MCF 10A (cell line): ENCODE data around the gene IGF1R. TPM values are rescaled to one million over a fixed set of nuclear protein-coding genes. Genes with fewer than 3 reads are reported as not detected.
A peak's percentile ranks its signal among the peaks of the same experiment; 100 is the strongest.

Experiments
- BruUV-seq: library from RNA; stranded (reverse); fragments of 400-500 nt; replicated peaks from 2 replicates; lab custom pipeline; 2021; lab: Mats Ljungman, UMichigan
- CTCF ChIA-PET: fragments of 300-600 bp; sonication (Branson Sonifier 250); formaldehyde crosslinking; extraction: SDS; loops from one replicate; lab custom pipeline; 2021; ENCODE audit warnings: antibody characterized with exemption, inconsistent platforms; lab: Yijun Ruan, JAX
- POLR2A ChIA-PET: fragments of 300-600, 350-650 bp; sonication (Branson Sonifier 250); formaldehyde crosslinking; extraction: SDS; loops from one replicate; lab custom pipeline; 2020; ENCODE audit warnings: antibody characterized with exemption, inconsistent platforms; lab: Yijun Ruan, JAX
- DNase-seq: peaks from one replicate; pipeline ENCODE4 v3.0.0-alpha.2; 2018; ENCODE audit not compliant: unreplicated experiment
- H3K27ac Mint-ChIP-seq: one replicate; pipeline ENCODE4 v1.8.0; 2022; ENCODE audit warnings: mild to moderate bottlenecking, low read depth, mixed read lengths; ENCODE audit not compliant: unreplicated experiment
- H3K27me3 Mint-ChIP-seq: one replicate; pipeline ENCODE4 v1.8.0; 2022; ENCODE audit warnings: mixed read lengths; ENCODE audit not compliant: insufficient read depth, unreplicated experiment
- H3K36me3 Mint-ChIP-seq: one replicate; pipeline ENCODE4 v1.8.0; 2022; ENCODE audit warnings: mild to moderate bottlenecking, moderate library complexity, mixed read lengths; ENCODE audit not compliant: insufficient read depth, unreplicated experiment
- H3K4me1 Mint-ChIP-seq: one replicate; pipeline ENCODE4 v1.8.0; 2022; ENCODE audit warnings: mixed read lengths; ENCODE audit not compliant: insufficient read depth, unreplicated experiment
- H3K4me3 Mint-ChIP-seq: one replicate; pipeline ENCODE4 v1.8.0; 2022; ENCODE audit warnings: mild to moderate bottlenecking, moderate library complexity, mixed read lengths; ENCODE audit not compliant: unreplicated experiment
- H3K9me3 Mint-ChIP-seq: one replicate; pipeline ENCODE4 v1.8.0; 2022; ENCODE audit warnings: mixed read lengths; ENCODE audit not compliant: unreplicated experiment
- intact Hi-C: fragments of 100-400 bp; cut with micrococcal nuclease; formaldehyde crosslinking; loops from 2 replicates; pipeline ENCODE4 v1.14.1; 2022
- total RNA-seq: library from RNA; stranded (reverse); gene quantifications from 2 replicates; pipeline ENCODE4 v1.2.3, GENCODE V29; 2022
- TF ChIP-seq, protein P1 (sequence below): fragments of 200-600 bp; IDR thresholded peaks from one replicate; pipeline ENCODE4 v1.8.0; 2022; ENCODE audit warnings: antibody characterized with exemption, mild to moderate bottlenecking; ENCODE audit not compliant: unreplicated experiment

Gene IGF1R
- total RNA-seq, 1 experiment from 2014 or later: 53.3 TPM

DNA sequence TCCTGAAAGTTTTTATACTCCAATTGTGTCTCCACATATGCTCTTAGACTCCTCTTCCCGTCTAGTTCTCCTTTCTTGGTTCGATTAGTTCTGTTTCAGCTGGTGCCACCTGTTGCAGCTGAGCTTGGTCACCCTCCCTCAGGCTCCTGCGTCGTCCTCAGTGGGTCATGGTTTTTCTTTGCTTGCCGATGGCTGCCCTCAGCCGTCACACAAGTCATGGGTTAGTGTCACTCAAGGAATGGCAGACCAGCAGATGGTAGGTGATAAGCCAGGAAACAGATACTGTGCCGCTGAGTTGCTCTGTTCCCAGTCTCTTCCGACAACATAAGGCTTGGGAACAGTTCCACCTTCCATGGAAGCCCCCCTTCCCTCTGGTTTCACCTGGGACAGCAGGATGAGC, 109.9 kb downstream of the IGF1R start:
- H3K36me3 Mint-ChIP-seq: no peaks in the 10 kb centered on the region
- no peak overlapping the region for H3K4me3 Mint-ChIP-seq
- BruUV-seq: no TSS peak
- no peaks in the 10 kb centered on the region for H3K27me3 Mint-ChIP-seq
- no peak for DNase-seq
- intact Hi-C loops: no loop called here
- ChIA-PET CTCF (no interaction called here), POLR2A (no interaction called here)
- H3K4me1 Mint-ChIP-seq: peaks cover 8% of the 10 kb centered on the region
- TF ChIP-seq, protein P1, sequence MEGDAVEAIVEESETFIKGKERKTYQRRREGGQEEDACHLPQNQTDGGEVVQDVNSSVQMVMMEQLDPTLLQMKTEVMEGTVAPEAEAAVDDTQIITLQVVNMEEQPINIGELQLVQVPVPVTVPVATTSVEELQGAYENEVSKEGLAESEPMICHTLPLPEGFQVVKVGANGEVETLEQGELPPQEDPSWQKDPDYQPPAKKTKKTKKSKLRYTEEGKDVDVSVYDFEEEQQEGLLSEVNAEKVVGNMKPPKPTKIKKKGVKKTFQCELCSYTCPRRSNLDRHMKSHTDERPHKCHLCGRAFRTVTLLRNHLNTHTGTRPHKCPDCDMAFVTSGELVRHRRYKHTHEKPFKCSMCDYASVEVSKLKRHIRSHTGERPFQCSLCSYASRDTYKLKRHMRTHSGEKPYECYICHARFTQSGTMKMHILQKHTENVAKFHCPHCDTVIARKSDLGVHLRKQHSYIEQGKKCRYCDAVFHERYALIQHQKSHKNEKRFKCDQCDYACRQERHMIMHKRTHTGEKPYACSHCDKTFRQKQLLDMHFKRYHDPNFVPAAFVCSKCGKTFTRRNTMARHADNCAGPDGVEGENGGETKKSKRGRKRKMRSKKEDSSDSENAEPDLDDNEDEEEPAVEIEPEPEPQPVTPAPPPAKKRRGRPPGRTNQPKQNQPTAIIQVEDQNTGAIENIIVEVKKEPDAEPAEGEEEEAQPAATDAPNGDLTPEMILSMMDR: no peak
- no peaks in the 10 kb centered on the region for H3K9me3 Mint-ChIP-seq
- H3K27ac Mint-ChIP-seq: no peak overlapping the region

DNA sequence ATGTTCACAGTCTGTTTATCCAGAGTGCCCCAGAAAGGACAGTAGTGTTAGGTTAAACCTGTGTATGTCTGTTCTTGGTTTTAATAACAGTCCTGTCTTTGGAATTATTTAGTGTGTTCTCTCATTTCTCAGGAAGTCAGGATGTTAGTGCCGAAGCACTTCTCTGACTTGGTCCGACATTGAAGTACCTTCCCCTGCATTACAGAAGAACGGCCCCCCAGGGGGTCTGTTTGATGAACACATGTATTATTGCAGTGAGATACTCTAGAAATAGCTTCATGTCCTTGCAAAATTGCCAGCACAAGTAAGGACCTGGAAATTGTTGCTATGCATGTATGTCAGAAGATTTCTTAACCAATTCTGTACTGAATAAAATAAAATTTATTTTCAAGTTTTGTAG, 110.9 kb downstream of the IGF1R start:
- CTCF ChIA-PET: no interaction called here
- Mint-ChIP-seq H3K27ac (no peak overlapping the region), H3K4me3 (no peak overlapping the region), H3K27me3 (no peaks in the 10 kb centered on the region), H3K36me3 (no peaks in the 10 kb centered on the region), H3K4me1 (peaks cover 8% of the 10 kb centered on the region), H3K9me3 (no peaks in the 10 kb centered on the region)
- POLR2A ChIA-PET: interaction anchor here (1.1 to 1.6 kb wide), 2 partner anchors 10 to 90 kb away, joined by 3 to 5 read pairs; no protein-coding TSS in a partner anchor
- TF ChIP-seq, protein P1: no peak
- BruUV-seq: no TSS peak
- no peak for DNase-seq
- intact Hi-C loops: no loop called here

DNA sequence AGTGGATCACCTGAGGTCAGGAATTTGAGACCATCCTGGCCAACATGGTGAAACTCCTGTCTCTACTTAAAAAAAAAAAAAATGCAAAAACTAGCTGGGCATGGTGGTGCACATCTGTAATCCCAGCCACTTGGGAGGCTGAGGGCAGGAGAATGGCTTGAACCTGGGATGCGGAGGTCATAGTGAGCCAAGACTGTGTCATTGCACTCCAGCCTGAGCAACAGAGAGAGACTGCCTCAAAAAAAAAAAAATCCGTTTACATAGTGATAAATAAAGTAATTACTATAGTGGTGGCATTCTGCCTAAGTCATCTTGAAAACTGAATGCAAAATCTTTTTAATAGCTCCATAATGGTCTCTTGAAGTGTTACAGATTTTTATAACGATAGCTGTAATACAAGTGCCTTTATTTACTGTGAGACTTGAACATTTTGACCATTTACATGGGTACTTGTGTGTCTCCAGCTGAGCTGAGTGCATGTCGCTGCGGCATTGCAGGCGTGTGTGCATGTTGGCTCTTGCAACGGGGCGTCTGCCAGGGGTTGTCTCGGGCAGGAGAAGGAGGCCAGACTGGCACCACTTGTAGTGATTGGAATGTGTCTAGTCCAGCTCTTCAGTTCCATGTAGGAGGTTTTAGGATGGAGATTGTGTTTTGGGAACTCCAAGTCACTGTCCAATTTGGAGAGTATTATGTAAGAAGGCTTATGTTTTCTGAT, 111.9 kb downstream of the IGF1R start:
- BruUV-seq: no TSS peak
- ChIA-PET CTCF (interaction anchor here (0.6 to 1.3 kb wide), 5 partner anchors 13 to 69 kb away, joined by 4 to 5 read pairs (median 4); no protein-coding TSS in a partner anchor), POLR2A (interaction anchor here (0.7 to 1.6 kb wide), 7 partner anchors 11 to 230 kb away, joined by 3 to 5 read pairs (median 4); no protein-coding TSS in a partner anchor)
- Mint-ChIP-seq H3K36me3 (no peaks in the 10 kb centered on the region), H3K9me3 (no peaks in the 10 kb centered on the region), H3K27me3 (no peaks in the 10 kb centered on the region), H3K4me1 (peaks cover 8% of the 10 kb centered on the region), H3K27ac (no peak overlapping the region), H3K4me3 (no peak overlapping the region)
- TF ChIP-seq, protein P1: no peak
- peak; percentile 27 for DNase-seq
- intact Hi-C loops: no loop called here

DNA sequence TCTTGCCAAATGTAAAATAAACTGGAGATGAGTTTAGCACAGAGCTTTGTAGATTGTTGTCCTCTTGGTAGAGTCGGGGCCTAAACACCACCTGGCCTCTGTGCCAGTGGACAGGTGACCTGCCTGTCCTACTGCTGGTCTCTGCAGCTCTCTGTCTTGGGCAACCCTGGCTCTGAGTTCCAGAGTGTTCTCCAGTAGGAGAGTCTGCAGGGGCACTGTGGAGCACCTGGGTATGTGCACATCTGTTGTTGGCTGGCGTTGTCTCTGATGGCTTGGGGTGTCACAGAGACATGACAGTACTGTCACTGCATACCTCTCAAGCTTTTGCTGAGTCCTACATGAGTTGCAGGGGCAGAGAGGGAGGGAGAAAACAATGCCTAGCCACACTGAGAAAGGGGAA, 112.6 kb downstream of the IGF1R start:
- ChIA-PET POLR2A (interaction anchor here (0.8 to 1.5 kb wide), 4 partner anchors 16 to 113 kb away, joined by 3 to 5 read pairs (median 4); no protein-coding TSS in a partner anchor), CTCF (interaction anchor here (0.9 to 1.3 kb wide), 2 partner anchors 18 to 38 kb away, joined by 4 read pairs; no protein-coding TSS in a partner anchor)
- H3K27me3 Mint-ChIP-seq: no peaks in the 10 kb centered on the region
- no peak for DNase-seq
- no peak overlapping the region for H3K27ac Mint-ChIP-seq
- H3K9me3 Mint-ChIP-seq: no peaks in the 10 kb centered on the region
- TF ChIP-seq, protein P1: no peak
- intact Hi-C loops: no loop called here
- H3K36me3 Mint-ChIP-seq: no peaks in the 10 kb centered on the region
- no TSS peak for BruUV-seq
- peaks cover 12% of the 10 kb centered on the region for H3K4me1 Mint-ChIP-seq
- no peak overlapping the region for H3K4me3 Mint-ChIP-seq
